AG20443 (cell line): Measurements from ENCODE around the gene OCEL1.

ENCODE experiments used
- DNase-seq: peaks from one replicate; pipeline ENCODE4 v3.0.0; 2012; ENCODE audit warnings: low spot score, mixed read lengths

Gene OCEL1

GRCh38 chr19:17240826-17241399 is 14.9 kb downstream of the OCEL1 start:
- no peak for DNase-seq

- DNase-seq = no peak
Observed at GRCh38 chr19:17242431-17243208, 16.6 kb downstream of the OCEL1 start.

- no peak for DNase-seq
Observed at GRCh38 chr19:17243211-17243829, 17.3 kb downstream of the OCEL1 start.

- peak; percentile 62 for DNase-seq
Observed at GRCh38 chr19:17243830-17244617, 18.0 kb downstream of the OCEL1 start.

GRCh38 chr19:17244618-17245534 is 18.9 kb downstream of the OCEL1 start:
- DNase-seq = peak; percentile 56

GRCh38 chr19:17245535-17245984 is 19.5 kb downstream of the OCEL1 start, which contains the start of gene NR2F6:
Gene NR2F6, minus strand, starts transcription at chr19:17245919. Its CDS starts 699 bp downstream, at chr19:17245220.
- no peak for DNase-seq

- peak; percentile 56 for DNase-seq
Observed at GRCh38 chr19:17246681-17247425, 20.8 kb downstream of the OCEL1 start.

- DNase-seq = no peak
Observed at GRCh38 chr19:17248011-17248776, 22.2 kb downstream of the OCEL1 start.

GRCh38 chr19:17249887-17250548 is 24.0 kb downstream of the OCEL1 start:
- no peak for DNase-seq

- DNase-seq = no peak
Observed at GRCh38 chr19:17254636-17255035, 28.6 kb downstream of the OCEL1 start.

GRCh38 chr19:17255150-17255621 is 29.2 kb downstream of the OCEL1 start:
- no peak for DNase-seq

- DNase-seq = no peak
Observed at GRCh38 chr19:17256130-17256529, 30.1 kb downstream of the OCEL1 start.

GRCh38 chr19:17259118-17259780 is 33.2 kb downstream of the OCEL1 start:
- DNase-seq = no peak

GRCh38 chr19:17259934-17260333 is 33.9 kb downstream of the OCEL1 start:
- no peak for DNase-seq

- DNase-seq = peak; percentile 87
Observed at GRCh38 chr19:17260842-17261325, 34.9 kb downstream of the OCEL1 start.

- no peak for DNase-seq
Observed at GRCh38 chr19:17262557-17262956, 36.5 kb downstream of the OCEL1 start.

GRCh38 chr19:17263712-17264640 is 38.0 kb downstream of the OCEL1 start:
- DNase-seq = no peak
